HCT116 (cell line): Measurements from ENCODE around the gene RALGPS1.

Experiments used
- EZH2 ChIP-seq: fragments of 200-600 bp; sonication (generic); IDR thresholded peaks from 2 replicates; pipeline ENCODE4 v1.6.1; 2017; ENCODE audit warnings: antibody characterized with exemption, mixed run types
- POLR2A ChIP-seq: IDR thresholded peaks from 2 replicates; pipeline ENCODE4 v1.7.0; 2011; ENCODE audit warnings: borderline replicate concordance; ENCODE audit not compliant: insufficient read depth, insufficient read length; ENCODE audit errors: extremely low read depth
- RAD21 ChIP-seq: IDR thresholded peaks from 2 replicates; pipeline ENCODE4 v1.6.1; 2012; ENCODE audit warnings: low read depth, mild to moderate bottlenecking
- SRF ChIP-seq: IDR thresholded peaks from 2 replicates; pipeline ENCODE4 v1.6.1; 2012; ENCODE audit warnings: low read depth
- TCF7L2 ChIP-seq: IDR thresholded peaks from 2 replicates; pipeline ENCODE4 v1.7.0; 2011; ENCODE audit warnings: borderline replicate concordance, inconsistent platforms; ENCODE audit not compliant: insufficient read depth, insufficient read length; ENCODE audit errors: extremely low read depth
- YY1 ChIP-seq: IDR thresholded peaks from 2 replicates; pipeline ENCODE4 v1.6.1; 2011; ENCODE audit warnings: low read length, low read depth, moderate library complexity, mild to moderate bottlenecking; ENCODE audit not compliant: insufficient replicate concordance; ENCODE audit errors: extremely low read depth
- TF ChIP-seq, protein P1 (sequence below), 3 experiments: fragments of 200-600 bp in 1 of 3; sonication (generic) in 1 of 3; IDR thresholded peaks in 2 of 3; conservative IDR thresholded peaks in 1 of 3; 2 replicates each; pipeline ENCODE4 v1.5.1; 2012 to 2017; ENCODE audit warnings: low read depth in 2 of 3, low read length in 2 of 3, antibody characterized with exemption in 1 of 3, borderline replicate concordance in 1 of 3, control low read depth in 1 of 3, mild to moderate bottlenecking in 1 of 3, mixed read lengths in 1 of 3, mixed run types in 1 of 3, moderate library complexity in 1 of 3; ENCODE audit not compliant: insufficient read depth in 1 of 3
- TF ChIP-seq, protein P2 (sequence below): IDR thresholded peaks from 2 replicates; pipeline ENCODE4 v1.6.1; 2012

DNA sequence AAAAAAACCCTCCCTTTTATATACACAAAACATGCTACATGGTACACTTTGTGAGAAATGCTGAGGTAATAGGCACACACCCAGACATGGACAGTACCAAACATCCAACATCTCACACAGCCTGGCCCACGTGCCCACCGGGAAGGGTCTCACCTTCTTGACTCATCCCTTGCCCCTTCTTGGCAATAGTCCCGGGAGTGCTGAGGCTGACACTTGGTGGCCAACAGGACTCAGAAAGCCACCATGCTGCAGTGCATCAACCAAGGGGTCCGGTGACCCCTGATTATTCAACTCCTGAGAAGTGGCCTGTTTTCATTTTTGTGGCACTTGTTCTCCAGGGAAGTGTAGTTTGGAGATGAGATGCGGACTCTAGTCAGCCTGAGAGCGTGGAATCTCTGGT, 172.8 kb downstream of the RALGPS1 start:
- TF ChIP-seq RAD21 (no peak), POLR2A (no peak), YY1 (no peak), TCF7L2 (no peak), EZH2 (no peak), SRF (no peak)
- TF ChIP-seq, protein P1, sequence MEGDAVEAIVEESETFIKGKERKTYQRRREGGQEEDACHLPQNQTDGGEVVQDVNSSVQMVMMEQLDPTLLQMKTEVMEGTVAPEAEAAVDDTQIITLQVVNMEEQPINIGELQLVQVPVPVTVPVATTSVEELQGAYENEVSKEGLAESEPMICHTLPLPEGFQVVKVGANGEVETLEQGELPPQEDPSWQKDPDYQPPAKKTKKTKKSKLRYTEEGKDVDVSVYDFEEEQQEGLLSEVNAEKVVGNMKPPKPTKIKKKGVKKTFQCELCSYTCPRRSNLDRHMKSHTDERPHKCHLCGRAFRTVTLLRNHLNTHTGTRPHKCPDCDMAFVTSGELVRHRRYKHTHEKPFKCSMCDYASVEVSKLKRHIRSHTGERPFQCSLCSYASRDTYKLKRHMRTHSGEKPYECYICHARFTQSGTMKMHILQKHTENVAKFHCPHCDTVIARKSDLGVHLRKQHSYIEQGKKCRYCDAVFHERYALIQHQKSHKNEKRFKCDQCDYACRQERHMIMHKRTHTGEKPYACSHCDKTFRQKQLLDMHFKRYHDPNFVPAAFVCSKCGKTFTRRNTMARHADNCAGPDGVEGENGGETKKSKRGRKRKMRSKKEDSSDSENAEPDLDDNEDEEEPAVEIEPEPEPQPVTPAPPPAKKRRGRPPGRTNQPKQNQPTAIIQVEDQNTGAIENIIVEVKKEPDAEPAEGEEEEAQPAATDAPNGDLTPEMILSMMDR (IDR thresholded peaks at IDR 0.05 in 2 of 3, conservative IDR thresholded peaks at IDR 0.05 in 1 of 3; ENCODE audit: borderline replicate concordance in 1 of 3, insufficient read depth in 1 of 3, low read depth in 2 of 3, low read length in 2 of 3), result no peak
- TF ChIP-seq, protein P2, sequence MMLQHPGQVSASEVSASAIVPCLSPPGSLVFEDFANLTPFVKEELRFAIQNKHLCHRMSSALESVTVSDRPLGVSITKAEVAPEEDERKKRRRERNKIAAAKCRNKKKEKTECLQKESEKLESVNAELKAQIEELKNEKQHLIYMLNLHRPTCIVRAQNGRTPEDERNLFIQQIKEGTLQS, result no peak
